Type B pancreatic cell (in vitro differentiated cells): ENCODE data around the gene TST. TPM values are rescaled to one million over a fixed set of nuclear protein-coding genes. Genes with fewer than 3 reads are reported as not detected.

Experiments
- DNase-seq: peaks from one replicate; pipeline ENCODE4 v3.0.0; 2021; ENCODE audit warnings: mixed read lengths; ENCODE audit not compliant: unreplicated experiment; ENCODE audit errors: extremely low spot score
- H3K27ac Mint-ChIP-seq: 2 replicates; pipeline ENCODE4 v1.8.0; 2021; ENCODE audit warnings: mild to moderate bottlenecking, mixed read lengths
- H3K27me3 Mint-ChIP-seq: 2 replicates; pipeline ENCODE4 v1.8.0; 2021; ENCODE audit warnings: mixed read lengths
- H3K36me3 Mint-ChIP-seq: 2 replicates; pipeline ENCODE4 v1.8.0; 2021; ENCODE audit warnings: mixed read lengths
- H3K4me1 Mint-ChIP-seq: one replicate; pipeline ENCODE4 v1.8.0; 2021; ENCODE audit warnings: mixed read lengths; ENCODE audit not compliant: unreplicated experiment
- H3K4me3 Mint-ChIP-seq: 2 replicates; pipeline ENCODE4 v1.8.0; 2021; ENCODE audit warnings: mild to moderate bottlenecking, mixed read lengths
- H3K9me3 Mint-ChIP-seq: 2 replicates; pipeline ENCODE4 v1.8.0; 2021; ENCODE audit warnings: mixed read lengths
- total RNA-seq: library from RNA; stranded (reverse); gene quantifications from 2 replicates; pipeline ENCODE4 v1.2.1, GENCODE V29; 2021; ENCODE audit warnings: low replicate concordance
- TF ChIP-seq, protein P1 (sequence below): fragments of 200-600 bp; sonication (generic); conservative IDR thresholded peaks from 2 replicates; pipeline ENCODE4 v1.5.0; 2021; ENCODE audit warnings: antibody characterized with exemption, mild to moderate bottlenecking

The TST gene
- total RNA-seq, 1 donor from 2014 or later = 34.0 TPM

DNA sequence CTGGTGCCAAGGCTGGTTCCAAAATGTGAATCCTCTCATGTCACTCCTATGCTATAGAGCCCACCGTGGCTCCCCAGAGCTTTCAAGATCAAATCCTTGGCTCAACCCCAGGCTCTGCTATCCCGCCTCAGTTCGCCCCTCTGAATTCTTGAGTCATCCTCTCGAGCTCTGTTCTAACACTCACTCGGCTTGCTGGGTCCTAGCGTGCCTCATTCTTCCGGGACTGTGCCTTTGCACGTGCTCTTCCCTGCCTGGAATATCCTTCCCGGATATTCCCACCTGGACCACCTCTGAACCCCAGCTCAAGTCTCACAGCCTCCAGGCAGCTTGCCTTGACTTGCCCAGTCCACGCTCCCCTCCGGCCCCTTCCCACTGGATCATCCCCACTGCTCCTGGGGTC lies 45.3 kb upstream of the TST start:
- TF ChIP-seq, protein P1, sequence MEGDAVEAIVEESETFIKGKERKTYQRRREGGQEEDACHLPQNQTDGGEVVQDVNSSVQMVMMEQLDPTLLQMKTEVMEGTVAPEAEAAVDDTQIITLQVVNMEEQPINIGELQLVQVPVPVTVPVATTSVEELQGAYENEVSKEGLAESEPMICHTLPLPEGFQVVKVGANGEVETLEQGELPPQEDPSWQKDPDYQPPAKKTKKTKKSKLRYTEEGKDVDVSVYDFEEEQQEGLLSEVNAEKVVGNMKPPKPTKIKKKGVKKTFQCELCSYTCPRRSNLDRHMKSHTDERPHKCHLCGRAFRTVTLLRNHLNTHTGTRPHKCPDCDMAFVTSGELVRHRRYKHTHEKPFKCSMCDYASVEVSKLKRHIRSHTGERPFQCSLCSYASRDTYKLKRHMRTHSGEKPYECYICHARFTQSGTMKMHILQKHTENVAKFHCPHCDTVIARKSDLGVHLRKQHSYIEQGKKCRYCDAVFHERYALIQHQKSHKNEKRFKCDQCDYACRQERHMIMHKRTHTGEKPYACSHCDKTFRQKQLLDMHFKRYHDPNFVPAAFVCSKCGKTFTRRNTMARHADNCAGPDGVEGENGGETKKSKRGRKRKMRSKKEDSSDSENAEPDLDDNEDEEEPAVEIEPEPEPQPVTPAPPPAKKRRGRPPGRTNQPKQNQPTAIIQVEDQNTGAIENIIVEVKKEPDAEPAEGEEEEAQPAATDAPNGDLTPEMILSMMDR = no peak
- Mint-ChIP-seq H3K9me3 (no peaks in the 10 kb centered on the region), H3K4me3 (no peak overlapping the region), H3K36me3 (no peaks in the 10 kb centered on the region), H3K27me3 (peaks cover 19% of the 10 kb centered on the region), H3K27ac (no peak overlapping the region), H3K4me1 (no peaks in the 10 kb centered on the region)
- no peak for DNase-seq

DNA sequence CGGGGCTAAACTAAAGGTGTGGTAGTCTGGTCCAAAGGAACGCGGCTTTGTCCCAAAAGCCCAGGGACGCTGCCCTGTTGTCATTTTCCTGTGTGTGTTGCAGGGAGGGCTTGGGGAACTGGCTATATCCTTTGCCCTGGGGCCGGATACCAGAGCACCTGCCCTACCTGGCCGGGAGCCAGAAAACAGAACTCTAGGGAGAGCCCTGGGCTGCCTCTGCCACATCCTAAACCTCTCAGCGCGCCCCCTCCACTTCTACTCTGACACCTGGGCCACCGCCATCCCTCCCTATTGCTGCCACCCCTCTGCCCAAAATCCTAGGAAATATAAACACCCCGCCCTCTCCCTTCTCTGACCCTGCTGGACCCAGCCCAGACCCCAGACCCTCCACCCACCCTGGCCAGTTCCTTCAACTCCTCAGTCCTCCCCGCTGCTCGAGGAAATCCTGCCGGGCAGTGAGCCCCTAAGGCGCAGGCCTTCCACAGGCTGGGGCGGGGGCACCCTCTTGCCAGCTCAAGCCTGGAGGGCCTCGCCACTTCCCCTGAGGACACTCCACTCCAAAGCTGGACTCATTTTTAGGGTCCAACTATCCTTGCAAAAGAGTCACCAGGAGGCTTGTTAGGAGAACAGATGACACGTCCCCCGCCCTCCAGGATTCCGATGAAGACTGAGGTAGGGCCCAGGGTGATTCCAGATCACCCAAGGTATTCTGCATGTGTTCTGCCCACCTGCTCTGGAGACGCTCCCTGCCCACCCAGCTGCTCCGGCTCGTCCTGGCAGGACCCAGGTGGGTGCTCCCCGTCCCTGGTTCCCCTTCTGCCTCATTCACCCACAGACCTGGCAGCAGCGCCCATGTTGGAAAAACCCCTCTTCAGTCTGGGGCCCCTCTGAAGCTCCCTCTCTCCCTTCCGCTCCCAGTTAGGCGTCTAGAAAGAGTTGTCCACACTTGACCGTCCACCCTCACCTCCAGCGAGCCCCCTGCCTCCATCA lies 44.5 kb upstream of the TST start:
- H3K27me3 Mint-ChIP-seq = peaks cover 14% of the 10 kb centered on the region
- no peaks in the 10 kb centered on the region for H3K4me1 Mint-ChIP-seq
- no peaks in the 10 kb centered on the region for H3K9me3 Mint-ChIP-seq
- DNase-seq = no peak
- TF ChIP-seq, protein P1 = no peak
- H3K27ac Mint-ChIP-seq = no peak overlapping the region
- H3K4me3 Mint-ChIP-seq = no peak overlapping the region
- H3K36me3 Mint-ChIP-seq = no peaks in the 10 kb centered on the region

DNA sequence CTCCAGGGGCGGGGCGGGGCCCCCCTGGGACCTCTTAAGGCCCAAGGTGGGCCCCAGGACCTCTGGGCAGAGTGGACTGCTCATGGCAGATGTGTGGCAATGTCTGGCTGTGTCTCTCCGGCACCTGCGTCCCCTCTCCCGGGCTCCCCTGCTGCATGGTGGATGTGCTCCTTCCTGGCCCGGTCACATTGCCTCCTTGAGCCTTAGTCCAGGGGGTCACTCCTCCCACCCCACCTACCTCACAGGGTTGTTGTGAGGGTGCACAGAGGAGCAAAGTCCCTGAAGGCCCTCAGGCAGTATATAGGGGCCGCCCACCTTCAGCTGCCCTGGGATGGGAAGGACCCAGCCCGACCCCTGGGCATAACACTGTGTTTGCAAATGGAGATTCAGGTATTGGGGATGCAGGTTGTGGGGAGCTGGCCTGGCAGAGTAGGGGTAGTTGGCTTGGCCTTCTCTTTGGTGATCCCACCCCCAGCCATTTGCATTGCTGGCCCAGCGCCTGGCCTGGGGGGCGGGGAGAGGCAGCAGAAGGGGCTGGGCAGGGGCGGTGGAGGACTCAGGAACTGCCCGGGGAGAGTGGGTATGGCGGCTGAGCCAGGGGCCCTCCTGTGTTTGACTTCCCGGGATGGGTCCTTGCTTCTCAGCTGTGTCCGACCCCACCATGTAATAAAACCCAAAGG lies 43.6 kb upstream of the TST start:
- Mint-ChIP-seq H3K27me3 (peaks cover 5% of the 10 kb centered on the region), H3K36me3 (no peaks in the 10 kb centered on the region), H3K4me1 (no peaks in the 10 kb centered on the region), H3K9me3 (no peaks in the 10 kb centered on the region), H3K27ac (no peak overlapping the region), H3K4me3 (no peak overlapping the region)
- no peak for DNase-seq
- TF ChIP-seq, protein P1 = no peak

DNA sequence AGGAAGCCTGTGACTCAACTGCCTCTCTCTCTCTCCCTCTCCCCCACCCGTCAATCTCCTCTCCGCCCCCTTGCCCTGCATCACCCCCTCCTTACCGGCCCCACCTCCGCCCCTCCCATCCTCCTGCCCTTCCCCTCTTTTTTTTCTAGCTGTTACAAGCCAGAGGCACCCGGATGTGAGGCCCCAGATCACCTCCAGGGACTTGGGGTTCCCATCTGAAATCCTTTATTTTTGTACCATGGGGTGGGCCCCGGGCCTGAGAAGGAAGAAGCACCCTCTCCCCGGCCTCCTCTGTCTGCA lies 43.1 kb upstream of the TST start:
- no peaks in the 10 kb centered on the region for H3K4me1 Mint-ChIP-seq
- H3K9me3 Mint-ChIP-seq = no peaks in the 10 kb centered on the region
- no peak for DNase-seq
- H3K36me3 Mint-ChIP-seq = no peaks in the 10 kb centered on the region
- TF ChIP-seq, protein P1 = no peak
- H3K4me3 Mint-ChIP-seq = no peak overlapping the region
- no peak overlapping the region for H3K27ac Mint-ChIP-seq
- H3K27me3 Mint-ChIP-seq = no peaks in the 10 kb centered on the region

DNA sequence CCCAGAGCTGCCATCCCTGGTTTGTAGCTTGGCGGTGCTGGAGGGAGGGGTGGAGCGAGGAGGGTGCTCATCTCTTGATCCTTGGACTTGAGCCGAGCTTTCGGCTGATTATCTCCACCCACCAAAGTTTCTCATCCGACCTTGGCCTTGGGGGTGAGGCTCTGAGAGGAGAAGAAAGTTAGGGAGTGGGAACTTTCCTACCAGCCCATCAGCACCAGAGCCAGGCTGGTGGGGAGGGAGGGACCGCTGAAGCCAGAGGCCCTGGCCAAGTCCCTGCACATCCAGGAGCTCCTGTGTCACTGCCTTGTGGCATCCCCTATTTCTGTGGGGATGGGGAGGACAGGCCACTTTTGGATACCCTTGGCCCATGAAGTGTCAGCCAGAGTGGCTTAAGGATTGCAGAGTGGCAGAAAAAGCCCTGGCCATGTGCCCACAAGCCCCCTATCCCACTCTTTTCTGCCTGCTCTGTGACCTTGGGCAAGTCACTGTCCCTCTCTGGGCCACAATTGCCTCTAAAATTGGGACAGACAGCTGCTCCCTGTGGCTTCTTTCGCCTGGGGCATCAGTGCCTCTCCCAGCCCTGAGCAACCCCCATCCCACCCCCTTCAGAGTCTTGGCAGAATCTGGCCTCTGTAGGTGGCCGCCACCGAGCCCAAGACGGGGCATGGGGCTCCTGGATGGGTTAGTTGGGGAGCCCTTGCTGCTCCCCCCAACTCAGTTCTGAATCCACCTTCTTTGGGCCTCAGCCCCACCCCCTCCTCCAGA lies 42.5 kb upstream of the TST start:
- H3K36me3 Mint-ChIP-seq = no peaks in the 10 kb centered on the region
- no peaks in the 10 kb centered on the region for H3K9me3 Mint-ChIP-seq
- no peak overlapping the region for H3K27ac Mint-ChIP-seq
- H3K4me3 Mint-ChIP-seq = no peak overlapping the region
- no peaks in the 10 kb centered on the region for H3K4me1 Mint-ChIP-seq
- DNase-seq = no peak
- TF ChIP-seq, protein P1 = no peak
- no peaks in the 10 kb centered on the region for H3K27me3 Mint-ChIP-seq
